ENCODE data around the gene ZBTB7C. TPM values are rescaled to one million over a fixed set of nuclear protein-coding genes. Genes with fewer than 3 reads are reported as not detected.

The ZBTB7C gene
- total and polyA plus RNA-seq, 4 donors, result 3.2 to 10.9 (median 3.7) TPM

DNA sequence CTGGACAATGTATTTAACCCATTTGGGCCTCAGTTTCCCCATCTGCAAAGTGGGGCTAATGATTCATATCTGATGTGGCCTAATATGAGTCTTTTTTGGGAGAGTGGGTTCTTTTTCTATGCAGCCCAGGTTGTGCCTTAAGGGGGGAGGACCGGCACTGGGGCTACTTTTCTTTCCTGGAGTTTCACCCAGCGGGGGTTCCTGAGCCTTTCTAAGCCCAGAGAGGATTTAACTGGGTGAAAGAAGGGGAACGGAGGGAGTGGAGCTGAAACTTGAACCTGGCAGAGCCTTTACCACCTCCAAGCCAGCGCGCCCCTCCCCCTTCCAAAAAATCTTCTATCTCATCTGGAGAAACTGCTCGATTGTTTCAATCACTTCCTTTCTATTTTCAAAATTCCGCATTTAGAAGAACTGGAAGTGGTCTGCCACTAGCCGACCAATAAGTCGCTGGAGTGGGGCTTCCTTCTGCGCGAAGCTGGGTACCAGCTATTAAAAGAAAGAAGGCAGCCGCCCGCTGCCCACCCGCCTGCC is 273.7 kb downstream of the ZBTB7C start:
- H3K9ac ChIP-seq (ENCODE audit: insufficient read depth in 1 of 2, low read length in 2 of 2), result no peak overlapping the region
- DNase-seq, result no peak
- H3K27me3 ChIP-seq (ENCODE audit: control insufficient read depth in 3 of 3, insufficient read depth in 3 of 3, low read length in 2 of 3), result peaks cover 0 to 19% (median 15%) of the 10 kb centered on the region in 3 donors
- H3K4me3 ChIP-seq, result no peak overlapping the region
- TF ChIP-seq, protein P1, sequence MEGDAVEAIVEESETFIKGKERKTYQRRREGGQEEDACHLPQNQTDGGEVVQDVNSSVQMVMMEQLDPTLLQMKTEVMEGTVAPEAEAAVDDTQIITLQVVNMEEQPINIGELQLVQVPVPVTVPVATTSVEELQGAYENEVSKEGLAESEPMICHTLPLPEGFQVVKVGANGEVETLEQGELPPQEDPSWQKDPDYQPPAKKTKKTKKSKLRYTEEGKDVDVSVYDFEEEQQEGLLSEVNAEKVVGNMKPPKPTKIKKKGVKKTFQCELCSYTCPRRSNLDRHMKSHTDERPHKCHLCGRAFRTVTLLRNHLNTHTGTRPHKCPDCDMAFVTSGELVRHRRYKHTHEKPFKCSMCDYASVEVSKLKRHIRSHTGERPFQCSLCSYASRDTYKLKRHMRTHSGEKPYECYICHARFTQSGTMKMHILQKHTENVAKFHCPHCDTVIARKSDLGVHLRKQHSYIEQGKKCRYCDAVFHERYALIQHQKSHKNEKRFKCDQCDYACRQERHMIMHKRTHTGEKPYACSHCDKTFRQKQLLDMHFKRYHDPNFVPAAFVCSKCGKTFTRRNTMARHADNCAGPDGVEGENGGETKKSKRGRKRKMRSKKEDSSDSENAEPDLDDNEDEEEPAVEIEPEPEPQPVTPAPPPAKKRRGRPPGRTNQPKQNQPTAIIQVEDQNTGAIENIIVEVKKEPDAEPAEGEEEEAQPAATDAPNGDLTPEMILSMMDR (IDR thresholded peaks at IDR 0.05; ENCODE audit: control extremely low read depth, extremely low read depth), result no peak
- H3K9me3 ChIP-seq (ENCODE audit: control insufficient read depth in 4 of 4, insufficient read depth in 3 of 4, low read length in 3 of 4), result no peaks in the 10 kb centered on the region
- ATAC-seq (ENCODE audit: insufficient read depth, low FRiP score), result no peak
- H3K36me3 ChIP-seq (ENCODE audit: control insufficient read depth in 4 of 4, insufficient read depth in 4 of 4, low read length in 4 of 4), result no peaks in the 10 kb centered on the region
- peaks cover 0 to 20% (median 11%) of the 10 kb centered on the region in 5 donors for H3K4me1 ChIP-seq (ENCODE audit: control insufficient read depth in 5 of 5, insufficient read depth in 5 of 5, low read length in 5 of 5)
- WGBS, 2 donors, result 13 to 18% methylated on average over 14 of the region's 14 CpGs
- H3K27ac ChIP-seq (ENCODE audit: low read depth in 1 of 2, low read length in 1 of 2), result no peak overlapping the region

DNA sequence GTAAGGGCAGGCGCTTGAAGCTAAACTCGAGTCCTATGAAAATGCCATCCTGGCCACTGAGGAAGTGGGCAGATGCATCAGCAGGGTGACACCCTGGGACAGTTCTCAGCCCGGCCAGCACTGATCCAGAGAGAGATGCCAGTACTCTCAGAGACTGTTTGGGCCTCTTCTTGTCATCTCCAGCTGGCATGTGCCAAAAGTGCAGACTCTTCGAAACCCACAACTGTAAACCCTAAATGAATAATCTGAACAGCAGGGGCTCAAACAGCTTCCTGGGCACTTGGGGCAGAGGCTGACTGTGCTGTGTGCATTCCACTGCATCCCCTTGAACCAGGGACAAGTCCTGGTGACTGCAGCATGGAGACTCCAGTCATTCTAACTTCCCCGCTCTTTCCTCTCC is 274.6 kb downstream of the ZBTB7C start:
- H3K4me3 ChIP-seq, result no peak overlapping the region
- no peak overlapping the region for H3K27ac ChIP-seq (ENCODE audit: low read depth in 1 of 2, low read length in 1 of 2)
- peaks cover 0 to 14% (median 5%) of the 10 kb centered on the region in 5 donors for H3K4me1 ChIP-seq (ENCODE audit: control insufficient read depth in 5 of 5, insufficient read depth in 5 of 5, low read length in 5 of 5)
- TF ChIP-seq, protein P1 (IDR thresholded peaks at IDR 0.05; ENCODE audit: control extremely low read depth, extremely low read depth), result no peak
- H3K36me3 ChIP-seq (ENCODE audit: control insufficient read depth in 4 of 4, insufficient read depth in 4 of 4, low read length in 4 of 4), result no peaks in the 10 kb centered on the region
- no peaks in the 10 kb centered on the region for H3K9me3 ChIP-seq (ENCODE audit: control insufficient read depth in 4 of 4, insufficient read depth in 3 of 4, low read length in 3 of 4)
- no peak overlapping the region for H3K9ac ChIP-seq (ENCODE audit: insufficient read depth in 1 of 2, low read length in 2 of 2)
- DNase-seq (no peak), ATAC-seq (ENCODE audit: insufficient read depth, low FRiP score) (no peak)
- peaks cover 0 to 19% (median 15%) of the 10 kb centered on the region in 3 donors for H3K27me3 ChIP-seq (ENCODE audit: control insufficient read depth in 3 of 3, insufficient read depth in 3 of 3, low read length in 2 of 3)
- WGBS, 2 donors, result 92 to 93% methylated on average over 5 of the region's 5 CpGs

DNA sequence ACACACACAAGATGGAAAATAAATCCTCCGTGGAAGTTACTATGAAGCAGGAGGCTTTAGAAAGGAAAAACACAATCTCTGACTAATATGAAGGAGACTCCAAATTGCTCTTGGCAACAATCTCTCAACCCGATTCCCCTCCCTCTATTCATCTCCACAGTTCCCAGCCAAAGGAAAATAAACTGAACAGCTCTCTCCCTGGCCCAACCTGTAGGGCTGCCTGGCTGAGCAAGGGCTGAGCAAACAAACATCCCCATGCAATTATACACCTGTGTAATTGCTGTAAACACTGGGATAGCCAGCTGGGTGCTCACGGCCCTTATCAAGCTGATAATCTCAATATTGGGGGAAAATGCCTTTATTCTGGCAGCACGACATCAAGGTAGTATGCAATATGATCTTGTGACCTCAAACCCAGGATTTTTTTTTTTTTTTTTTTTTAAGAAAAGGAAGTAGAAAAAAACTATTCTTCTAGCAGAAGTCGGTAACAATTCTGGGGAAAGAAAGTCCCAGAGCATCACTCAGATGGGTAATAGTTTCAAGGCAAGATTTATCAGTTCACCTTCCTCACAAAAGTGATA is 275.4 kb downstream of the ZBTB7C start:
- Histone ChIP-seq H3K27me3 (ENCODE audit: control insufficient read depth in 3 of 3, insufficient read depth in 3 of 3, low read length in 2 of 3) (peaks cover 0 to 19% (median 15%) of the 10 kb centered on the region in 3 donors), H3K9ac (ENCODE audit: insufficient read depth in 1 of 2, low read length in 2 of 2) (no peak overlapping the region), H3K27ac (ENCODE audit: low read depth in 1 of 2, low read length in 1 of 2) (peak overlapping the region in 1 of 2 donors; percentile 67), H3K36me3 (ENCODE audit: control insufficient read depth in 4 of 4, insufficient read depth in 4 of 4, low read length in 4 of 4) (no peaks in the 10 kb centered on the region), H3K4me3 (no peak overlapping the region), H3K4me1 (ENCODE audit: control insufficient read depth in 5 of 5, insufficient read depth in 5 of 5, low read length in 5 of 5) (peaks cover 0 to 12% (median 3%) of the 10 kb centered on the region in 5 donors), H3K9me3 (ENCODE audit: control insufficient read depth in 4 of 4, insufficient read depth in 3 of 4, low read length in 3 of 4) (no peaks in the 10 kb centered on the region)
- TF ChIP-seq, protein P1 (IDR thresholded peaks at IDR 0.05; ENCODE audit: control extremely low read depth, extremely low read depth), result no peak
- ATAC-seq (ENCODE audit: insufficient read depth, low FRiP score) (no peak), DNase-seq (peak; percentile 50 to 76 (median 68))
- 35 to 43% methylated on average over 5 of the region's 5 CpGs for WGBS, 2 donors

Measured in lung (tissue), 12 donors.